ENCODE measurements around the gene PRR23E.

- TF ChIP-seq CTCF (IDR thresholded peaks at IDR 0.05) (no peak), POLR2A (IDR thresholded peaks at IDR 0.05) (no peak)
Measured at GRCh38 chr3:127238602-127239001, 45.7 kb downstream of the PRR23E start.
